GM19099 (cell line): ENCODE results near the gene RBMS1.

Experiments
- POLR2A ChIP-seq: IDR thresholded peaks from 3 replicates; pipeline ENCODE4 v1.6.1; 2011; ENCODE audit warnings: low read depth; ENCODE audit not compliant: insufficient read length; ENCODE audit errors: extremely low read depth

Gene RBMS1

GRCh38 chr2:160294889-160295288 is 198.7 kb downstream of the RBMS1 start:
- no peak for TF ChIP-seq POLR2A

- TF ChIP-seq POLR2A: no peak
These were observed 199.2 kb downstream of the RBMS1 start for GRCh38 chr2:160294339-160294803.

- TF ChIP-seq POLR2A: no peak
These were observed 200.1 kb downstream of the RBMS1 start for GRCh38 chr2:160293391-160294091.

- TF ChIP-seq POLR2A: no peak
These were observed 201.4 kb downstream of the RBMS1 start for GRCh38 chr2:160292225-160292624.

GRCh38 chr2:160291382-160291781 is 202.2 kb downstream of the RBMS1 start:
- TF ChIP-seq POLR2A: no peak

GRCh38 chr2:160290598-160290997 is 203.0 kb downstream of the RBMS1 start:
- no peak for TF ChIP-seq POLR2A

GRCh38 chr2:160289831-160290230 is 203.8 kb downstream of the RBMS1 start:
- TF ChIP-seq POLR2A: no peak

GRCh38 chr2:160289126-160289525 is 204.5 kb downstream of the RBMS1 start:
- TF ChIP-seq POLR2A: no peak

GRCh38 chr2:160288324-160288723 is 205.3 kb downstream of the RBMS1 start:
- TF ChIP-seq POLR2A: no peak

- no peak for TF ChIP-seq POLR2A
These were observed 206.1 kb downstream of the RBMS1 start for GRCh38 chr2:160287476-160287875.

- no peak for TF ChIP-seq POLR2A
These were observed 207.1 kb downstream of the RBMS1 start for GRCh38 chr2:160286551-160286950.

GRCh38 chr2:160283675-160284074 is 209.9 kb downstream of the RBMS1 start:
- no peak for TF ChIP-seq POLR2A

- TF ChIP-seq POLR2A: no peak
These were observed 211.5 kb downstream of the RBMS1 start for GRCh38 chr2:160282063-160282580.

GRCh38 chr2:160281213-160281612 is 212.4 kb downstream of the RBMS1 start:
- no peak for TF ChIP-seq POLR2A

GRCh38 chr2:160279813-160280465 is 213.7 kb downstream of the RBMS1 start:
- TF ChIP-seq POLR2A: no peak

GRCh38 chr2:160278879-160279177 is 214.8 kb downstream of the RBMS1 start:
- TF ChIP-seq POLR2A: no peak
